ENCODE data around the gene TAPBPL.
A peak's percentile ranks its signal among the peaks of the same experiment; 100 is the strongest.
"Not testable (repeated sequence)": the region's sequence is repeated elsewhere in the genome, so short reads cannot be mapped to it uniquely, and the experiment has no call there.

TAPBPL gene

GRCh38 chr12:6464531-6464930 lies 12.7 kb downstream of the TAPBPL start:
- Mint-ChIP-seq H3K9me3 (no peaks in the 10 kb centered on the region), H3K27me3 (ENCODE audit: low read depth) (no peaks in the 10 kb centered on the region), H3K27ac (peak overlapping the region; percentile 99), H3K4me3 (peak overlapping the region; percentile 64), H3K4me1 (ENCODE audit: low read depth) (peaks cover 76% of the 10 kb centered on the region), H3K36me3 (ENCODE audit: low read depth) (peaks cover 86% of the 10 kb centered on the region)

GRCh38 chr12:6465467-6466183 lies 13.8 kb downstream of the TAPBPL start:
- Mint-ChIP-seq H3K36me3 (ENCODE audit: low read depth) (peaks cover 78% of the 10 kb centered on the region), H3K4me3 (no peak overlapping the region), H3K27me3 (ENCODE audit: low read depth) (no peaks in the 10 kb centered on the region), H3K27ac (peak overlapping the region; percentile 68), H3K9me3 (no peaks in the 10 kb centered on the region), H3K4me1 (ENCODE audit: low read depth) (peaks cover 79% of the 10 kb centered on the region)

- peaks cover 73% of the 10 kb centered on the region for H3K36me3 Mint-ChIP-seq (ENCODE audit: low read depth)
- H3K4me3 Mint-ChIP-seq, result no peak overlapping the region
Measured at GRCh38 chr12:6466184-6466573, 14.3 kb downstream of the TAPBPL start.

DNA sequence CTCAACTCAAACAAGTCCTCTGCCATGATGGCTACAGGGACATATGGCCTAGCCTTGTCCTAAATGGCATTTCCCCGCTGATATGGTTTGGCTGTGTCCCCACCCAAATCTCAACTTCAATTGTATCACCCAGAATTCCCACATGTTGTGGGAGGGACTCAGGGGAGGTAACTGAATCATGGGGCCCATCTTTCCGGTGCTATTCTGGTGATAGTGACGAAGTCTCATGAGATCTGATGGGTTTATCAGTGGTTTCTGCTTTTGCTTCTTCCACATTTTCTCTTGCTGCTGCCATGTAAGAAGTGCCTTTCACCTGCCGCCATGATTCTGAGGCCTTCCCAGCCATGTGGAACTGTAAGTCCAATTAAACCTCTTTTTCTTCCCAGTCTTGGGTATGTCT lies 14.9 kb downstream of the TAPBPL start:
- Mint-ChIP-seq H3K27ac (peak overlapping the region; percentile 76), H3K36me3 (ENCODE audit: low read depth) (peaks cover 68% of the 10 kb centered on the region), H3K4me1 (ENCODE audit: low read depth) (peaks cover 76% of the 10 kb centered on the region), H3K4me3 (peak overlapping the region; percentile 59)
- not testable (repeated sequence) for H3K9me3 Mint-ChIP-seq; H3K27me3 Mint-ChIP-seq (ENCODE audit: low read depth)

More at GRCh38 chr12:6466184-6466573, 14.3 kb downstream of the TAPBPL start:
- Mint-ChIP-seq H3K27me3 (ENCODE audit: low read depth) (peaks cover 2% of the 10 kb centered on the region), H3K27ac (peak overlapping the region; percentile 76), H3K4me1 (ENCODE audit: low read depth) (peaks cover 76% of the 10 kb centered on the region), H3K9me3 (no peaks in the 10 kb centered on the region)

DNA sequence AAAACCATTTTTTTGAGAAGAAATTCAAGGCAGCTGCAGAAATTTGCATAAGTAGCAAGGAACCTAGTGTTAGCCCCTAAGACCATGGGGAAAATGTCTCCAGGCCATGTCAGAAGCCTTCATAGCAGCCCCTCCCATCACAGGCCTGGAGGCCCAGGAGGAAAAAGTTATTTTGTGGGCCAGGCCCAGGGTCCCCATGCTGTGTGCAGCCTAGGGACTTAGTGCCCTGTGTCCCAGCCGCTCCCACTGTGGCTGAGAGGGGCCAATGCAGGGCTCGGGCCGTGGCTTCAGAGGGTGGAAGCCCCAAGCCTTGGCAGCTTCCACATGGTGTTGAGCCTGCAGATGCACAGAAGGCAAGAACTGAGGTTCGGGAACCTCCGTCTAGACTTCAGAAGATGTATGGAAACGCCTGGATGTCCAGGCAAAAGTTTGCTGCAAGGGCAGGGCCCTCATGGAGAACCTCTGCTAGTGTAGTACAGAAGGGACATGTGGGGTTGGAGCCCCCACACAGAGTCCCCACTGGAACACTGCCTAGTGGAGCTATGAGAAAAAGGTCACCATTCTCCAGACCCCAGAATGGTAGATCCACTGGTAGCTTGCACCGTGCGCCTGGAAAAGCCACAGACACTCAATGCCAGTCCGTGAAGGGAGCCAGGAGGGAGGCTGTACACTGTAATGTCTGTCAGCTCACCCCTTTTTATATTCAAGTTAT lies 15.9 kb downstream of the TAPBPL start:
- not testable (repeated sequence) for H3K27me3 Mint-ChIP-seq (ENCODE audit: low read depth); H3K9me3 Mint-ChIP-seq
- peak overlapping the region; percentile 90 for H3K4me3 Mint-ChIP-seq
- H3K27ac Mint-ChIP-seq, result peak overlapping the region; percentile 11
- peaks cover 59% of the 10 kb centered on the region for H3K36me3 Mint-ChIP-seq (ENCODE audit: low read depth)
- peaks cover 72% of the 10 kb centered on the region for H3K4me1 Mint-ChIP-seq (ENCODE audit: low read depth)

- Mint-ChIP-seq H3K27ac (peak overlapping the region; percentile 88), H3K36me3 (ENCODE audit: low read depth) (peaks cover 54% of the 10 kb centered on the region), H3K4me3 (peak overlapping the region; percentile 90), H3K27me3 (ENCODE audit: low read depth) (peaks cover 3% of the 10 kb centered on the region), H3K4me1 (ENCODE audit: low read depth) (peaks cover 67% of the 10 kb centered on the region), H3K9me3 (no peaks in the 10 kb centered on the region)
Measured at GRCh38 chr12:6468283-6468575, 16.4 kb downstream of the TAPBPL start.

DNA sequence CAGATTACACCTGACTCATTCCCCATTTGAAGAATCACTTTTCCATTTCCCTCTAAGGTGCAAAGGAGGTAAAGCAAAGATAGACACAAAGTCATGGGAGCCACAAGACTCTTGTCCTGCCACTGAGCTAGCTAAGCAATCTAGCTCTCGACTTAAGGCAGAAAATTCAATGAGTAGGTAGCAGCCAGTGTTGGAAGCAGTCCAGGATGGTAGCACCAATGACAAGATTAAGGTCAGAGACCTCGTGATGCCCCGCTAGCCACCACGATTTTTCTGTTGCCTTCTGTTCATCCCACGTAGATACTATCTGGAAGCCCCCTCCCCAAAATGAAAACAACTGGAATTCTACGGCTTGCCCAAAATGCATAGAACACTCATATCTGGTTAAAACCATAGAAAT lies 17.2 kb downstream of the TAPBPL start:
- Mint-ChIP-seq H3K36me3 (ENCODE audit: low read depth) (peaks cover 46% of the 10 kb centered on the region), H3K27me3 (ENCODE audit: low read depth) (peaks cover 3% of the 10 kb centered on the region), H3K4me3 (peak overlapping the region; percentile 90), H3K4me1 (ENCODE audit: low read depth) (peaks cover 61% of the 10 kb centered on the region), H3K27ac (peak overlapping the region; percentile 88), H3K9me3 (no peaks in the 10 kb centered on the region)

- peaks cover 39% of the 10 kb centered on the region for H3K36me3 Mint-ChIP-seq (ENCODE audit: low read depth)
- no peaks in the 10 kb centered on the region for H3K9me3 Mint-ChIP-seq
- peak overlapping the region; percentile 88 for H3K27ac Mint-ChIP-seq
- peaks cover 3% of the 10 kb centered on the region for H3K27me3 Mint-ChIP-seq (ENCODE audit: low read depth)
- H3K4me3 Mint-ChIP-seq, result peak overlapping the region; percentile 90
- peaks cover 54% of the 10 kb centered on the region for H3K4me1 Mint-ChIP-seq (ENCODE audit: low read depth)
Measured at GRCh38 chr12:6469609-6470374, 17.9 kb downstream of the TAPBPL start.

DNA sequence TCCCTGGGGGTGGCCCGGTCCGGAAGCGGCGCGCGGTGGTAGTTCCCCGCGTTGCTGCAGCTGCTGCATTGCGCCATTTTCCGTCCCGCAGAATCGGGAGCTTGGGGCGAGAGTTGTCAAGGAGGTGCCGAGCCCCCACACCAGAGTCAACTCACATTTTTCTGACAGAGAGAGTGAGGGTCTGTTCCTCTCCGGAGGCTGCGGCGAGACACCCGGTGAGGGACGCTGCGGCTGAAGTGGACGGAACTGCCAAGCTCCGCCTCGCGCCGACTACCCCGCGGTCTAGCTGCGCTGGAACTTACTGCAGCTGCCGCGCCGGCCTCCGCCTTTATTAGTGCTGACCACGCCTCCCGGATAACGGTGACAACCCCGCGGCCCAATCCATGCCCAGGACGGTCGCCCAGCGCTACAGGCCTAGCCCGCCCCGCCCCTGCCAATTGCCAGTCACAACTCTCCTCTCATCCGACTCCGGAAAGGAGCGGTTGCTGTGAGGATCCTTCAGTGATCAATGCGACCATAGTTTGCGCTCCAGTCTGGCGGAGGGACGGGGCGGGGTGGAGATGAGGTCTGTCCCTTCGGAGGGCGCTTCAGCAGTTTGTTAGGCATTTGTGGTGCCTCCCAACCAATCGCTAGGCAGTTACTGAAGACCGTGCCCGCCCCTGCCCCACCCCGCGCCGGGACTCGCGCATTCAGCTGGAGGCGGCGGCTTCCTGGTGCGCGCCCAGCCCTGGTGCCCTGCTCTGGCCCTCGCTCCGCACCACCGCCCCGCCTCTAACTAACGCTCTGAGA lies 18.7 kb downstream of the TAPBPL start, which contains the start of gene VAMP1:
Gene VAMP1 (minus strand): TSS at position 303 of the 789 bp plus-strand sequence. CDS start 146 bp downstream, at position 157.
- H3K9me3 Mint-ChIP-seq, result no peaks in the 10 kb centered on the region
- H3K36me3 Mint-ChIP-seq (ENCODE audit: low read depth), result peaks cover 35% of the 10 kb centered on the region
- peaks cover 3% of the 10 kb centered on the region for H3K27me3 Mint-ChIP-seq (ENCODE audit: low read depth)
- H3K27ac Mint-ChIP-seq, result peak within 1 kb of the TSS; percentile 88
- H3K4me1 Mint-ChIP-seq (ENCODE audit: low read depth), result peaks cover 50% of the 10 kb centered on the region
- peak within 1 kb of the TSS; percentile 90 for H3K4me3 Mint-ChIP-seq

GRCh38 chr12:6471989-6472360 lies 20.1 kb downstream of the TAPBPL start:
- Mint-ChIP-seq H3K4me3 (no peak overlapping the region), H3K9me3 (peaks cover 4% of the 10 kb centered on the region), H3K4me1 (ENCODE audit: low read depth) (peaks cover 42% of the 10 kb centered on the region), H3K36me3 (ENCODE audit: low read depth) (peaks cover 24% of the 10 kb centered on the region), H3K27me3 (ENCODE audit: low read depth) (peaks cover 6% of the 10 kb centered on the region), H3K27ac (peak overlapping the region; percentile 22)

DNA sequence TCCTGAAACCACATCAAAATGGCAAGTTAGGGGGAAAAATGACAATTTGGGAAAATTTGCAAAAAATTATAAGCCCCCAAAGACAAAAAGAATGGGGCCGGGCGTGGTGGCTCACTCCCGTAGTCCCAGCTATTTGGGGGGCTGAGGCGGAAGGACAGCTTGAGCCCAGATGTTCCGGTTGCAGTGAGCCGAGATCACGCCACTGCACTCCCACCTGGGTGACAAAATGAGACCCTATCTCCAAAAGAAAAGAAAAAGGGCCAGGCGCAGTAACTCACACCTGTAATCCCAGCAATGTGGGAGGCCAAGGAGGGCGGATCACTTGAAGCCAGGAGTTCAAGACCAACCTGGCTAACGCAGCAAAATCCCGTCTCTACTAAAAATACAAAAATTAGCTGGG lies 20.6 kb downstream of the TAPBPL start:
- Mint-ChIP-seq H3K27ac (no peak overlapping the region), H3K4me1 (ENCODE audit: low read depth) (peaks cover 37% of the 10 kb centered on the region), H3K4me3 (no peak overlapping the region), H3K36me3 (ENCODE audit: low read depth) (peaks cover 20% of the 10 kb centered on the region), H3K27me3 (ENCODE audit: low read depth) (peaks cover 6% of the 10 kb centered on the region), H3K9me3 (peaks cover 4% of the 10 kb centered on the region)

GRCh38 chr12:6475233-6475975 lies 23.6 kb downstream of the TAPBPL start:
- H3K36me3 Mint-ChIP-seq (ENCODE audit: low read depth); H3K9me3 Mint-ChIP-seq; H3K27ac Mint-ChIP-seq; H3K4me3 Mint-ChIP-seq: not testable (repeated sequence)
- Mint-ChIP-seq H3K27me3 (ENCODE audit: low read depth) (peaks cover 16% of the 10 kb centered on the region), H3K4me1 (ENCODE audit: low read depth) (peaks cover 17% of the 10 kb centered on the region)

DNA sequence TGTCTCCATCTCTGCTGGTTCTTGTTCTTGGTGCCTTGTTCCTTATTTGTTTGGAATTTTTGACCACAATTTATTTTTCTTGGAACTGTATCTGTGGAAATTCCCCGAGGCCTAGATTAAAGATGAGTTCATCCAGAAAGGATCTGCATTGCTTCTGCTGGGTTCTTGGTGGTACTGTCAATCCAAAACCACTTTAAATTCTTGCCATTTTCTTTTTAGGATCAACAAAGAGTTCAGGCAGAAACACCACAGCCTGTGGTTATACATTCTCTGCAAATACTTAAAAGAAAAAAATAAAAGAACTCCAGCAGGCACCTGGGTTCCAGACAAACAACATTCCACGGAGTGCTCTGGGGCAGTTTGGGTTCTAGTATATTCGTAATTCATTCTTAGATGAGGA lies 24.6 kb downstream of the TAPBPL start:
- Mint-ChIP-seq H3K9me3 (peaks cover 4% of the 10 kb centered on the region), H3K36me3 (ENCODE audit: low read depth) (peaks cover 2% of the 10 kb centered on the region), H3K27ac (no peak overlapping the region)

More for the DNA sequence above, 24.6 kb downstream of the TAPBPL start:
- H3K27me3 Mint-ChIP-seq (ENCODE audit: low read depth), result peaks cover 14% of the 10 kb centered on the region
- H3K4me3 Mint-ChIP-seq, result no peak overlapping the region
- H3K4me1 Mint-ChIP-seq (ENCODE audit: low read depth), result peaks cover 11% of the 10 kb centered on the region

All from T-helper 1 cell treated with Interleukin-12 subunit alpha and Interleukin-12 subunit beta and Interleukin-4 antibody, amounts not matched to agents 30 μg/mL and 1 μg/mL, for 36 hours (primary cell).